Hepatocyte (in vitro differentiated cells): ENCODE measurements around the gene DOC2A.

ENCODE experiments used
- CTCF ChIP-seq: fragments of 200-600 bp; sonication (generic); IDR thresholded peaks from 2 replicates; pipeline ENCODE4 v1.5.1; 2016; ENCODE audit warnings: antibody characterized with exemption, mild to moderate bottlenecking; ENCODE audit not compliant: poor library complexity
- EZH2 ChIP-seq: fragments of 200-600 bp; sonication (generic); IDR thresholded peaks from 2 replicates; pipeline ENCODE4 v1.6.1; 2016; ENCODE audit warnings: antibody characterized with exemption, mild to moderate bottlenecking, borderline replicate concordance

- TF ChIP-seq CTCF (no peak), EZH2 (no peak)
Observed at GRCh38 chr16:29972500-29972899, 38.3 kb downstream of the DOC2A start.
